ENCODE results near the gene CYB5R4. TPM values are rescaled to one million over a fixed set of nuclear protein-coding genes. Genes with fewer than 3 reads are reported as not detected.

CYB5R4 gene
- total and polyA plus RNA-seq, 2 of the 8 experiments (the other 6 are each of a cell fraction or from before 2014, with no cell fraction given): 2.8 to 14.6 TPM

- no peak overlapping the region for H3K56ac ChIP-seq (replicated peaks; ENCODE audit: insufficient read length, low read depth, low read length)
- no peak overlapping the region for H3K23ac ChIP-seq (ENCODE audit: insufficient read length)
- H2AFZ ChIP-seq (ENCODE audit: low read length): no peak overlapping the region
- H3K79me1 ChIP-seq (ENCODE audit: low read depth, low read length): no peaks in the 10 kb centered on the region
- H4K20me1 ChIP-seq (replicated peaks in 1 of 2; ENCODE audit: control insufficient read depth in 1 of 2, insufficient read depth in 2 of 2, low read length in 2 of 2): no peaks in the 10 kb centered on the region
- H4K8ac ChIP-seq (ENCODE audit: extremely low read depth, insufficient read depth, low read length): no peak overlapping the region
- no peak overlapping the region for H3K18ac ChIP-seq (ENCODE audit: extremely low read depth, low read length)
- H3K4ac ChIP-seq (replicated peaks; ENCODE audit: insufficient read length, low read depth, low read length): no peak overlapping the region
- H2BK20ac ChIP-seq (ENCODE audit: low read length): no peak overlapping the region
- no peaks in the 10 kb centered on the region for H3K36me3 ChIP-seq (ENCODE audit: control insufficient read depth in 2 of 4, insufficient read depth in 4 of 4, low read length in 3 of 4)
- DNase-seq (ENCODE audit: low read depth in 1 of 2, low spot score in 2 of 2): no peak
- H3K9ac ChIP-seq (replicated peaks in 1 of 4; ENCODE audit: extremely low read depth in 1 of 4, low read depth in 3 of 4, low read length in 3 of 4): no peak overlapping the region
- ChIA-PET POLR2A (ENCODE audit: partially characterized antibody) (no interaction called here), CTCF (ENCODE audit: partially characterized antibody) (interaction anchor here (0.8 kb wide), 1 partner anchor 380 kb away, joined by 3 read pairs; the partner anchor contains the start of gene CEP162)
- no peak overlapping the region for H2AK5ac ChIP-seq (ENCODE audit: low read depth, low read length)
- H3K27ac ChIP-seq (ENCODE audit: low read depth, low read length): no peak overlapping the region
- no peak overlapping the region for H2BK5ac ChIP-seq (ENCODE audit: low read depth, low read length)
- no peak overlapping the region for H4K91ac ChIP-seq (replicated peaks; ENCODE audit: insufficient read length, low read length)
- no peaks in the 10 kb centered on the region for H3K23me2 ChIP-seq (ENCODE audit: low read depth, low read length)
- no peak overlapping the region for H3K4me3 ChIP-seq (ENCODE audit: extremely low read depth in 1 of 4, insufficient read depth in 2 of 4, low read depth in 3 of 4, low read length in 4 of 4)
- H3K14ac ChIP-seq (ENCODE audit: insufficient read length): no peak overlapping the region
- no peaks in the 10 kb centered on the region for H3K4me1 ChIP-seq (replicated peaks in 1 of 4; ENCODE audit: control insufficient read depth in 3 of 4, insufficient read depth in 4 of 4, low read length in 3 of 4)
- H3K27me3 ChIP-seq (replicated peaks in 1 of 4; ENCODE audit: control insufficient read depth in 3 of 4, extremely low read depth in 1 of 4, insufficient read depth in 3 of 4, low read length in 3 of 4): no peaks in the 10 kb centered on the region
- TF ChIP-seq SAP30 (IDR thresholded peaks at IDR 0.05; ENCODE audit: insufficient read depth, insufficient replicate concordance, low read length): no peak
- TF ChIP-seq, protein P1, sequence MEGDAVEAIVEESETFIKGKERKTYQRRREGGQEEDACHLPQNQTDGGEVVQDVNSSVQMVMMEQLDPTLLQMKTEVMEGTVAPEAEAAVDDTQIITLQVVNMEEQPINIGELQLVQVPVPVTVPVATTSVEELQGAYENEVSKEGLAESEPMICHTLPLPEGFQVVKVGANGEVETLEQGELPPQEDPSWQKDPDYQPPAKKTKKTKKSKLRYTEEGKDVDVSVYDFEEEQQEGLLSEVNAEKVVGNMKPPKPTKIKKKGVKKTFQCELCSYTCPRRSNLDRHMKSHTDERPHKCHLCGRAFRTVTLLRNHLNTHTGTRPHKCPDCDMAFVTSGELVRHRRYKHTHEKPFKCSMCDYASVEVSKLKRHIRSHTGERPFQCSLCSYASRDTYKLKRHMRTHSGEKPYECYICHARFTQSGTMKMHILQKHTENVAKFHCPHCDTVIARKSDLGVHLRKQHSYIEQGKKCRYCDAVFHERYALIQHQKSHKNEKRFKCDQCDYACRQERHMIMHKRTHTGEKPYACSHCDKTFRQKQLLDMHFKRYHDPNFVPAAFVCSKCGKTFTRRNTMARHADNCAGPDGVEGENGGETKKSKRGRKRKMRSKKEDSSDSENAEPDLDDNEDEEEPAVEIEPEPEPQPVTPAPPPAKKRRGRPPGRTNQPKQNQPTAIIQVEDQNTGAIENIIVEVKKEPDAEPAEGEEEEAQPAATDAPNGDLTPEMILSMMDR (IDR thresholded peaks at IDR 0.05; ENCODE audit: control extremely low read depth in 1 of 3, insufficient read depth in 1 of 3, low read depth in 1 of 3, low read length in 3 of 3): no peak
- no peak for TF ChIP-seq HDAC2 (IDR thresholded peaks at IDR 0.05; ENCODE audit: borderline replicate concordance in 1 of 2, low read depth in 2 of 2, low read length in 2 of 2)
- TF ChIP-seq CBX5 (IDR thresholded peaks at IDR 0.05; ENCODE audit: low read depth, low read length): no peak
- H3K79me2 ChIP-seq (ENCODE audit: control insufficient read depth in 1 of 2, insufficient read depth in 2 of 2, low read length in 2 of 2): no peaks in the 10 kb centered on the region
- no peak for FAIRE-seq
- no peak overlapping the region for H4K5ac ChIP-seq (ENCODE audit: insufficient read length, low read depth, low read length)
- H3K4me2 ChIP-seq (ENCODE audit: insufficient read depth in 1 of 2, low read depth in 2 of 2, low read length in 2 of 2): no peak overlapping the region
- H2BK120ac ChIP-seq (replicated peaks; ENCODE audit: low read depth, low read length): no peak overlapping the region
- no peaks in the 10 kb centered on the region for H3K9me3 ChIP-seq (ENCODE audit: insufficient read depth in 2 of 2, low read depth in 1 of 2, low read length in 1 of 2)
- H2BK12ac ChIP-seq (ENCODE audit: low read depth, low read length): no peak overlapping the region
- no peak overlapping the region for H2BK15ac ChIP-seq (ENCODE audit: low read length)
Observed at GRCh38 chr6:83847179-83847578, 12.3 kb upstream of the CYB5R4 start.
